ENCODE measurements around the gene ITIH5.

DNA sequence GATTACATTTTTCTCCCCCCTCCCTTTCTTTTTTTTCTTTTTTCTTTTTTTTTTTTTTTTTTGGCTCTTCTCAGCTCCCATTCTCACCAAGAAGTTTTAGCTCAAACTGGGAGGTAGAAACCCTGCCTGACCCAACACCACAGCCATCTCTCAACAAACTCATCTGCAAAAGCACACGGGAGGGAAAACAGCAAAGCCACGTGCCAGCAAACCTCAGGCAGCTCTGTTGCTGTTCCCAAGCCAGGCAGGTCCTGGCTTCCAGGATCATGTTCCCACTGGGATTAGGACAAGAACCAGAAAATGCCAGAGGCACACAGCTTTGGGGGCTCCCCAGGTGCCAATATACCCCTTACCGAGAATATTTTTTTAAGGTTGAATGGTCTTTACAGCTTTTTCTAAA lies 56.7 kb downstream of the ITIH5 start:
- TF ChIP-seq GATA2 (IDR thresholded peaks at IDR 0.05; ENCODE audit: low read depth, low read length) = no peak
- TF ChIP-seq GATA3 (IDR thresholded peaks at IDR 0.05; ENCODE audit: low read depth, low read length) = no peak
